Vagina (tissue), 2 donors: ENCODE measurements around the gene MRPL28.

Source experiments
- POLR2A ChIP-seq, 2 donors: fragments of 450-650 bp; IDR thresholded peaks; one replicate each; pipeline ENCODE4 v1.6.1; 2017; ENCODE audit warnings: antibody characterized with exemption in 2 of 2, mild to moderate bottlenecking in 2 of 2, moderate library complexity in 2 of 2
- POLR2AphosphoS5 ChIP-seq, 2 donors: sonication (generic); formaldehyde crosslinking; IDR thresholded peaks; one replicate each; pipeline ENCODE4 v1.9.0; 2017; ENCODE audit warnings: antibody characterized with exemption in 2 of 2, mild to moderate bottlenecking in 2 of 2, low read depth in 1 of 2; ENCODE audit not compliant: insufficient read depth in 1 of 2
- TF ChIP-seq, protein P1 (sequence below), 3 experiments: fragments of 450-650 bp in 2 of 3; fragments of 200-600 bp in 1 of 3; sonication (generic) in 1 of 3; IDR thresholded peaks; one replicate each; pipeline ENCODE4 v1.5.1; 2017 to 2019; ENCODE audit warnings: antibody characterized with exemption in 3 of 3, mild to moderate bottlenecking in 2 of 3, moderate library complexity in 2 of 3

DNA sequence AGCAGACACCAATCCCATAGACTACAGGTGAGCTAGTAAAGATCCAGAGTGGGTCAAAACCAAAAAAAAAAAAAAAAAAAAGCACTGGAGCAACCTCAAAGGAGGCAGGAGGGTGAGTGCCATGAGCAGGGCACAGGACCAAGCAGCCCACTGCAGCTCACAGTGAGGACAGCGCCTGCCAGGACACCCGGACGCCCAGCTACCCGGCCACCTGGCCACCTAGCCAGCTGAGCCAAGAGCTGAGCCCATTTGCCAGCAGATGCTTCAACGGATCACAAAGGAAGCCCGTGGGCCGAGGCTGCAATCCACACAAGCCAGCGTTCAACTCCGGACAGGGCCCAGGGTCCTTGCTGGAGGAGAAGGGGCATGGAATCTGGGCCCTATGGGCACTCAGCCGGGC, 32.9 kb downstream of the MRPL28 start:
- TF ChIP-seq, protein P1, sequence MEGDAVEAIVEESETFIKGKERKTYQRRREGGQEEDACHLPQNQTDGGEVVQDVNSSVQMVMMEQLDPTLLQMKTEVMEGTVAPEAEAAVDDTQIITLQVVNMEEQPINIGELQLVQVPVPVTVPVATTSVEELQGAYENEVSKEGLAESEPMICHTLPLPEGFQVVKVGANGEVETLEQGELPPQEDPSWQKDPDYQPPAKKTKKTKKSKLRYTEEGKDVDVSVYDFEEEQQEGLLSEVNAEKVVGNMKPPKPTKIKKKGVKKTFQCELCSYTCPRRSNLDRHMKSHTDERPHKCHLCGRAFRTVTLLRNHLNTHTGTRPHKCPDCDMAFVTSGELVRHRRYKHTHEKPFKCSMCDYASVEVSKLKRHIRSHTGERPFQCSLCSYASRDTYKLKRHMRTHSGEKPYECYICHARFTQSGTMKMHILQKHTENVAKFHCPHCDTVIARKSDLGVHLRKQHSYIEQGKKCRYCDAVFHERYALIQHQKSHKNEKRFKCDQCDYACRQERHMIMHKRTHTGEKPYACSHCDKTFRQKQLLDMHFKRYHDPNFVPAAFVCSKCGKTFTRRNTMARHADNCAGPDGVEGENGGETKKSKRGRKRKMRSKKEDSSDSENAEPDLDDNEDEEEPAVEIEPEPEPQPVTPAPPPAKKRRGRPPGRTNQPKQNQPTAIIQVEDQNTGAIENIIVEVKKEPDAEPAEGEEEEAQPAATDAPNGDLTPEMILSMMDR (IDR thresholded peaks at IDR 0.05): no peak
- TF ChIP-seq POLR2A (IDR thresholded peaks at IDR 0.05): no peak
- no peak for TF ChIP-seq POLR2AphosphoS5 (IDR thresholded peaks at IDR 0.05; ENCODE audit: insufficient read depth in 1 of 2, low read depth in 1 of 2)
